ENCODE measurements around the gene VRK2.
A peak's percentile ranks its signal among the peaks of the same experiment; 100 is the strongest.

Gene VRK2

DNA sequence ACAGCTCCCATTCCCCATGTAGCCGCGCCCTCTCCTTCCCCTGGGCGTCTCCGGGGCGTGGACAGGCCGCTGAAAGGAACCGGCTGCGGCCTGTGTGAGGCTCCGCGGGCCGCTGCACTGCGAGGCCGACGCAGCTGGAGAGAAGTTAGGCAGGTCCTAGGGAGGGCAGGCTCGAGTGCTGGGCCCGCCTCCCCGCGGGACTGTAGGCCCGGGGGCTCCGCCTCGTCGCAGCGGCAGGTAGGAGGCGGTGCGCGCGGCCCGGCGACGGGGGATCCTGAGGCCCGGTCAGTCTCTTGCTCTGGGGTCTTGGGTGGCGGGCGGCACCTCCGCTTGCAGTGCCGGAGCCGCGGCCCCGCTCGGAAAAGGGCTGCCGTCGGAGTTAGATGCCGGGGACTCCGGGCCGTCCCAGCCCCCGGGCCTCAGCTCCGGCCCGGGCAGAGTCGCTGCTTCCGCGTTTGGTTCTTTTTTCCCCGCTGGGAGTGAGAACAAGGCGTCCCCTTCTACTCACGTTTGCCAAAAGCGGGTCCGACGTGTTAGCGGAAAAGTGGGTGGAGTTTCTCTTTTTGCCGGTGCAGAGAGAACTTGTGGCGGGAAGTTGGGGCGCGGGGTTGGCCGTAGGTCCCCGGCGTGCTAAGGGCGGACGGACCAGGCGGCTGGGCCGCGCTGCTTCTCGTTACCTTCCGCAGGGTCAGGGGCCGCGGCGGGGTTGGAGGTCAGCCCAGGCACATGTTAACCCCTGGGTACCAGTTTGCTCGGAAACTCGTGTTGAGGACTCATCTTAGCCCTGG is at the start of gene VRK2:
TSS of gene VRK2 (plus strand) at position 222 of the 788 bp plus-strand sequence. CDS start 2,026 bp downstream, outside the sequence.
- DNase-seq (ENCODE audit: low read depth in 2 of 2) = peak; percentile 54 to 58

DNA sequence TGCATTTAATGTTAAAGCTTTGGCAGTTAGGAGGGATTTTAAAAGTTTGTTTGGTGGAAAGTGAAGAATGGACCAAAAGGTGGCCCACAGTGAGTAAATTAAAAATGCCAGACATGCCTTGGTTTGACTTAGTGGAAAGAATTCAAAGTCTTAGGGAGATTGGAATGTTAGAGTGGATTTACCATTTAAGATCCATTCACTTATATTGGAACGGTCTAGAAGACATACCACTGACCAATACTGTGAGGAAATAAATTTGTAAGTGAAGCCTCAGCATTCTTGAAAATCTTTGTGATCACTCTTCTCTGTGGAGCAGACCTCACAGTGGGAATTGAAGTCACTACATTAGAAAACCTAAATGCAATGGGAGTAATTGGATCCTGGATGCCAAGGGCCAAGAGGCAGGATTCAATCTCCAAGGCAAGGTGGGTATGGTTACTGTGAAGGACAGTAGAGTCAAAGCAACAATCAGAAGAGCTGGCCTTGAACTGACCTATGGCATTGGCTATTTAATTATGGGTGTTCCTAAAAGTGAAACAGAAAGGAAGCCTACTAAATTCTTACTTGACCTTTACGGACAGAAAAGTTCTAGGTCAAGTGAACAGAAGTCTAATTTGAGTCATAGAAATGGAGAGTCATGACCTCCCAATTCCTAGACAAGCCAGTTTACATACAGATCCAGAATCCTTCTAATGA is 40.2 kb upstream of the VRK2 start:
- no peak for DNase-seq (ENCODE audit: low read depth in 2 of 2)

DNA sequence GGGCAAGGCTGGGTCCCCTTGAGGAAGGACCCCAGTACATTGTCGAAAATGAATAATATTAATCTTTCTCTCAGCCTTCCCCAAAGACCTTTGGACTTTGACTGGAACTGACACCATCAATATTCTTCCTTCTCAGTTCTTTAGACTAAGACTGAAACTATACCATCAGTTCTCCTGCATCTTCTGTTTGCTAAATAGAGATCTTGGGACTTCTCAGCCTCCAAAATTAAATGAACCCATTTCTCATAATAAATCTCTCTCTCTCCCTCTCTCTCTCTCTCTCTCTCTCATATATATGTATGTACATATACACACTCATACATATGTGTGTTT is 39.7 kb upstream of the VRK2 start:
- DNase-seq (ENCODE audit: low read depth in 2 of 2) = no peak

DNA sequence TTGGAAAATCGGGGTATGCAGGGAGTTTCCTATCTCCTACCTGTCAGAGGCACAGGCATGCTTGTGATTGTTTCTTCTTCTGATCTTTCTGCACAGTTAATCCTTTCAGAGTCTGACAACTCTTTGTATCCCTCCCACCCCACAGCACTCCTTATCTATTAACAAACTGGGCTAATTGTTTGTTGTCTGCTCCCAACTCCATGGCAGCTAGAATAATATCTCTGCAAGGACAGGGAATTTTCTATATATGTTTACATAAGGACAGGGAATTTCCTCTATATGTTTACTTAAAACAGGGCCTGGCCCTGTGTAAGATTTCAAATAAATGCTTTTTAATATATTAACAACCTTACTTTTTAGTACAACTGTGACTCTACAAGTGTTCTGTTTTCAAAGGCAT is 36.0 kb upstream of the VRK2 start:
- no peak for DNase-seq (ENCODE audit: low read depth in 2 of 2)

DNA sequence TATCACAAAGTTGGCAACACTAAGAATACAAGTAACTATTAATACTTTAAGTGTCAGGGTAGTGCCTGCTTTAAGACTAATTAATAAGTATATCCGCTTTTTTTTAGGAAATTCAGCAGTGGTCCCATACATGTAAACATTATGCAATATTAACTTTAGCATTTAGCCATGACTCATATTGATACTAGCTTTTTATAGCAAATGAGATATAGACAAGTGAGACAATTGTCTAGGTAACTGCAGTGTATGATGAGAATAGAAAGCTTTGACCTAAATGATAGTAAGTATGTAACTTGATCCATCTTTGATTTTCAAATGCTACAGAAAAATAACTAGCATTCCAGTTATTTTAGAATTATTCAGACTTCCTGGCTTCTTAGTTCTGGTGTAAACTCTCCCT is 27.4 kb upstream of the VRK2 start:
- DNase-seq (ENCODE audit: low read depth in 2 of 2) = no peak

DNA sequence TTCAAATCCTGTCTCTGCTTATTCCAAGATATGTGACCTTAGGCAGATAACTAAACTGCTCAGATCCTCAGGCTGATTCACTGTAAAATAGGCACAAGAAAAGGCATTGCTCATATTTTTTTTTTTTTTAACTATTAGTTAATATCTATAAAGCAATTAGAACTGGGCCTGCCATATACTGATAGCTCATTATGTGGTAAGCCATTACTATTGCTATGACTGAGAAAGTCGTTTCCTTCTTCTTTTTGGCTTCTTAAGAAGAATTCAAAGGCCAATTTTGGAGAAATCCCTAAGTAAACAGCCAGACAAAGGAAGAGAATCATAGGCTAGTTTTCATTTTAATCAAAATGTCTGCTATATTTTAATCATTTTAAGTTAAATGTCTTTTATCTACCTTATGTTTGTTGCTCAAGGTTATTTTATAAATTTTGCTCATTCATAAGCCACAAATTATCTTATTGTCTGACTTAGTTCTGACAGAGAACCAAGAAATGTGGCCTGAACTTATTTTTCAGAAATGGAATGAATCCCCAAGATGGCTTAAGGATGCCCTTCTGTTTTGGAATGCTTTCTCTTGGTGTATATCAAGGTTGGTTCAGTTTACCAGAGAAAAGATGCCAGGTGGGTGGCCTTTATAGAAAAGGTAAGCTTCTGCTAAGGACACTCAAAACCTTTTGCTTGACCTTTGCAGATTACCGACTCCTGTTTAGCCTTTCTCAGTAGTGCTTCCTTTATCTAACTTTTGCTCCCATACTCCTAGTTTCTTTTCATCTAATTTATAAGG is 21.3 kb upstream of the VRK2 start:
- DNase-seq (ENCODE audit: low read depth in 2 of 2) = no peak

DNA sequence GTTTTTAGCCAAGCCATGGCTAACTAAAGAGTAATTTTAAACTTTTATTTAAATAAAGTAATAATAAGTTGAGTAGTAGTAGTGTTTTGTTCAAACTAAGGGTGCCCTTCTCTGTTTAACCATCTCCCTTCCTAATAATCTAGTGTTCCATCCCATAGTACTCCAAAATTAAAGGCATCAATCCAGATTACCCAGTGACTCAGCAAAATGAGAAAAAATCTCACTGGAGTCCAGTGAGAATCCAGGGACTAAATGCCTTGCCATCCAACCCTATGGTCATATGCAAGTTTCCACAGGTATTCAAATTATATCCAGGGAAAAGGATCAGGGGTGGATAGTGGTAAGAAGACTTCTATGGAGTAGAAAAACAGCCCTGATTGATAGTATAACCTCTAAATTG is 19.6 kb upstream of the VRK2 start:
- DNase-seq (ENCODE audit: low read depth in 2 of 2) = no peak

DNA sequence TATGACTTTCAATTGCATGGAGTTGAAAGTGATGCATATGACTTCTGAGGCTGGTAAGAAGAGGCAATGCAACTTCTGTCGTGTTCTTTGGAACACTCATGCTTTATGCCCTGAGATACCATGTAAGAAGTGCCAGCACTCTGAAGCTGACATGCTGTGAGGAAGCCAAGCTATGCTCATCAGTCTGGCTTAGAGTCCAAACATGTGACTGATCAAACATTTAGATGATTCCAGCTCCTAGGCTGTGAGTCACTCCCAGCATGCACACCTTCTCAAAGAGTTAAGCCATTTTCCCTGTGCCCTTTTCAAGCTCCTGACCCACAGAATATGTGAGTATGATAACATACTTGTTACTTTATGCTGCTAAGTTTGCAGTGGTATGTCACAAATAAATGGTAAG is 15.8 kb upstream of the VRK2 start:
- no peak for DNase-seq (ENCODE audit: low read depth in 2 of 2)

DNA sequence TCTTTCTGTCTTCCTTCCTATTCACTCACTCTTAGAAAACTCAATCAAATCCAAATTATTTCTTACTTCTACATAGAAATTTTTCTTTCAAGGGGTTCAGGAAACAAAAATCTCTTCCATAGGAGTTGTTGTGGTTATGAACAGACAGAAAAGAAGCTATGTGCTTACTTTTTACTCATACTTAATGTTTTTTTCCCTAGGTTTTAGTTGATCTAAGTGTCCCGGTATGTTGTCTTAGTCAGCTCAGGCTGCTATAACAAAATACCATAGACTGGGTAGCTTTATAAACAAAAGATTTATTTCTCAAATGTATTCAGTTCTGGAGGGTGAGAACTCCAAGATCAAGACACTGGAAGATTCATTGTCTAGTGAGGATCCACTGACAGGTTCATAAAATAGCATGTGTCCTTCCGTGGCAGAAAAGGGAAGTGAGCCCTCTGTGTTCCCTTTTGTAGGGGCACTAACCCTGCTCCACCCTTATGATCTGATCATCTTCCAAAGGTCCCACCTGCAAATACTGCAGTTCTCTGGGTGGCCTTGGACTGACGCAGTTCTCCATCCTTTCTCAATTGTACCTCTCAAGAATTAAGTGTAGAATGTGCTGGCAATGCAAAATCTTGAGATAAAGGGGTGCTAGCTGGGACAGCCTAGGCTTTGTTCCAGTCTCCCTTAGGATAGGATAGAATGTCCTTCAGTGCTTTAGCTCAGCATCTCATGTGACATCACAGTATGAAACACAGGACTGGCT is 14.4 kb upstream of the VRK2 start:
- no peak for DNase-seq (ENCODE audit: low read depth in 2 of 2)

DNA sequence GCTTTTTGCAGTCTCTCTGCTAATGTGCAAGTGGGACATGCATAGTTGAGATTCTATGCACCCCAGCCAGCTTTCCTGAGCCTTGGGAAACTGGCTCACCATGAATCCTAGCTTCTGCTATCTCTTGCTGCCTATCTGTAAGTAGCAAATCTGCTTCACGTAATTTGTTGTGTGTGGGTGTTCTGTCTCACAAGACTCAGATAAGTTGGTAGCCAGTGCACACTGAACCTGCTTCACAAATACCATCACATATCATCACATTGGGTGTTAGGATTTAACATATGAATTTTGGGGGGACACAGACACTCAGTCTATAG is 13.9 kb upstream of the VRK2 start:
- no peak for DNase-seq (ENCODE audit: low read depth in 2 of 2)

DNA sequence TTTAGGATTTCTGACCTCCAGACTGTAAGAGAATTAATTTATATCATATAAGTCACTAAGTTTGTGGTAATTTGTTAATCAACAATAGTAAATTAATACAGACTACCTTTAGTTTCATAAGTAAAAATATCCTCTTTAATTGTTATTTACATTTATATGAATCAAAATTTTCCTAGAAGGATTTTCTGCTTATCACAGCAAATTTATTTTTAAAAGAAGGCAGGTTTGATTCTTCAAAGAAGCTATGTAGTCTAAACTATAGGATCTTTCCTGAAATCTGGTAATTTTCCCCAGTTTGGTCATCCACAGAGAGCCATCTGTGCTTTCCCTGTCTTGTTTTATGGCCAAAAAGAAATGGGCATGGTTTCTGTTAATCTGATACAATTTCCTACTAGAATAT is 13.1 kb upstream of the VRK2 start:
- no peak for DNase-seq (ENCODE audit: low read depth in 2 of 2)

DNA sequence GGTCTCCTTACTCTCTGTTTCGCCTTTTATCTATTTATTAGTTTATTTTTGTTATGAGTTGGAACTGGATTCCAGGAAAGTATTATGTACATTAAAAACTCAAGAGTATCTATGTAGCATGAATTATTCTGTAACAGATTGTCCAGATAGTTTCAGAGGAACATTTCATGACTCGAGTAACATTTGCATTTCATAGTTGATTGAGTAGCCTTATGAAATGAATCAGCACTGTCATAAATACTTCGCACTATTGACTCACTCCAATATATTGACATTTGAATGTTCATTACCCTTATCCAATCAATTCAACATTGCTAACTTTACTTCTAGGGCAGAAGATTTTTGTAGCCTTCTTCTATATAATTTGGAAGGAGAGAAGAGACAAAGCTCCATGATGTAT is 11.3 kb upstream of the VRK2 start:
- DNase-seq (ENCODE audit: low read depth in 2 of 2) = no peak

DNA sequence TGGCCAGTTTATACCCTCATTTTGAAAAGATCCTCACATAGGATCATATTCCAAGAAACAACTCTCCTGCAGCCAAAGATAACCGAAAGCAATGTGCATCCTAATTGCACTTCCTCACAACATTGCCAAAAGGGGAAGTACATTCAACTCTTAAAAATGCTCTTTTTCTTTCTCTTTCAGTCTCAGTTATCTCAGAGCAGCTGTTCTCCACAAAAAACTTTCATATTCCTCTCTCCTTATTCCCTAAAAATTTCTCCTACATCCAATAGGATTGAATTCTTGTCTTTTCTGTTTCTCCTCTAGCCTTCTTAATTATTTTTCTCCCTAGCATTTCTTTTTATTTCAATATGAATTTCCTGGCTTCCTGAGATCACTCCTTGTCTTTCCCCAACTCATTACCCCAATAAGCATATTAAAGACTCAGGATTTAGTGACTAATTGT is 7.4 kb upstream of the VRK2 start:
- DNase-seq (ENCODE audit: low read depth in 2 of 2) = no peak

DNA sequence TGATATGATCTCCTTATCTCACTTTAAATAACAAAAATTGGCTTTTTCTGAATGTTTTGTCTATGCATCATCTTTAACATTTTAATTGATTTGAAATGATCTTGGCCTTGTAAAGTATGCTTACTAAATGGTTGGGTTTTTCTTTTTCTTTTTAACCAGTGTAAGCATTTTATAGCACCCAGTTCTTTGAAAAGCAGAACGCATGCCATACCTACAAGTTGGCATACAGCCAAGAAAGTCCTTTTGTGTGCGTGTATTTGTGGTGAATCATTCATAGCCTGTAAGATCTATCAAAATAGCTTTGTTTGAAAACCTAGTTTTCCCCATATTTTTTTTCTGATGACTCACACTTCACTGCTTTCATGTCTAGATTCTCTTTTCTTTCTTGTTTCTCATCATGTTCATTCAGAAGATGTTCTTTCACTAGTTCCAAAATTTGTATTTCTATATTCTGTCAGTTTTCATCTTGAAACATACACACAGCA is 4.1 kb upstream of the VRK2 start:
- DNase-seq (ENCODE audit: low read depth in 2 of 2) = no peak

DNA sequence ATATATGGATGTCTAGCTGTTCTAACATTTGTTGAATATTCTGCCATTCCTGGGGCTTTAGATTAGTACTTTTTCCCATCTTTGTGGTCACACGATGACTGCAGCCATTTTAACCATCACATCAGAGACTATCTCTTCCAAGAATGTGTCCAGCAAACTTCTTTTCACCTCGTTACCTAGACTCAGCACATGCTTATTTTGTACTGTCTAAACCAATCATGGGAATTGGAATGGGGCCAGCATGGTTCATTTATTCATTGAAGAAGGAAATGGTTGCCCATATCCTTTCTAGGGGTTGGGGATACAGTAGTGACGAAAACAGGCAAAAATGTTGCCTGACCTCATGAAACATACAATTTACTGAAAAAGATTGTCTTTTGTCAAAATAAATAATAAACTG is 2.5 kb upstream of the VRK2 start:
- no peak for DNase-seq (ENCODE audit: low read depth in 2 of 2)

DNA sequence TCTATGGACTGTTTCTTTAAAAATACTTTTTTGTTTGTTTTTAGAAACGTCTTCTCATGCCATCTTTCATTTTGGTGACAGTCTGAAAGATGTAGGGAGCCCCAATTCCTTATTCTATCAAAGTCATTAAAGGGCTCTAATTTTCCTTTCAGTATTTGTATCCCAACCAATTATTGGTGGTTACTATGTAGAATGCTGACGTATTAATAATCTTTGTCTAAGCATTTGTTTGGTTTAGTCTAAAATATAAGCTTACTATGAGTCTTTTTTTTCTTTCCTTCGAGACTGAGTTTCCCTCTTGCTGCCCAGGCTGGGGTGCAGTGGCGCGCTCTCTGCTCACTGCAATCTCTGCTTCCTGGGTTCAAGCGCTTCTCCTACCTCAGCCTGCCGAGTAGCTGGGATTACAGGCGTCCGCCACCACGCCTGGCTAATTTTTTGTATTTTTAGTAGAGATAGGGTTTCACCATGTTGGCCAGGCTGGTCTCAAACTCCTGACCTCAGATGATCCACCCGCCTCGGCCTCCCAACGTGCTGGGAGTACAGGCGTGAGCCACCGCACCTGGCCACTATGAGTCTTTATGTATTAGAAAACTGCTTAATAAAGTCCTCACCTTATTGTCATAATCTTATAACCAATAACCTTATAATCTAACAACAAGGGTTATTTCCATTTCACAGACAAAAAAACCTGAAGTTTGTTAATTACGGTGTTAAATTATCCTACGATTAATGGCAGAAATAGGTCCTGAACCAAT is 849 bp upstream of the VRK2 start:
- DNase-seq (ENCODE audit: low read depth in 2 of 2) = no peak

DNA sequence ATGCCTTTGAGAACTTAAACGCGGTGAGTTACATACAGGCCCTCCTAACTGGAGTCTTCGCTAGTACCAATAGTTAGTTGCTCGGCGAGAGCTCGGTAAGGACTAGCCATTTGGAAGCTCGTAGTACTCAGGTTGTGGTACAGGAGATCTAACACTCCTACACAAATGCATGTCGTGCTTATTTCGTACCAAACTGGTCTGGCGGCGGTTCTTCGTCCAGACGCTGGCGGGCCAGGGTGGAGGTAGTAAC is 346 bp upstream of the VRK2 start:
- DNase-seq (ENCODE audit: low read depth in 2 of 2) = no peak

DNA sequence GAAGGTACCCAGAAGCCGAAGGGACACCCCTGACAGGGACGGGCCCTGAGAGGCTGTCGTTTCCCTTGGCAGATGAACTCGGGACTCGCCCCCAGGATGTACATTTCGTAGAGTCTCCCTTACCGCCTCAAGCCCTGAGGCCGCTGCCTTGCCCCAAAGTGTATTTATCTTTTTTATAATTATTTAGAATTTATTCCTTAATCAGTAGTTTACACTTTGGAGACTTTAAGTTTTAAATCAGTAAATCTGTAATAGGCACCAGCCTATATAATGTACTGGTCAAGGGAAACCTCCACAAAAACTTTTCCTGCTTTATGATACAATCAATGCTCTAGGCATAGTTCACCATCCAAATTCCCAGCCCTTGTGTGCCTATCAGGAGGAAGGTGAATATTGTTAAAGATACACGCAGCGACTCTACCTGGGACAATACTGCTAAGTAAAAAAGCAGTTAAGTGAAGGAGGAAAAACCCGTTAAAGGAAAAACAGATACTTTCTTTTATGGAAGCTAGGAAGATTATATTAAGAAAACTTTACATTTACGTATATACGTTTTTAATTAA is 848 bp downstream of the VRK2 start:
- DNase-seq (ENCODE audit: low read depth in 2 of 2) = no peak

DNA sequence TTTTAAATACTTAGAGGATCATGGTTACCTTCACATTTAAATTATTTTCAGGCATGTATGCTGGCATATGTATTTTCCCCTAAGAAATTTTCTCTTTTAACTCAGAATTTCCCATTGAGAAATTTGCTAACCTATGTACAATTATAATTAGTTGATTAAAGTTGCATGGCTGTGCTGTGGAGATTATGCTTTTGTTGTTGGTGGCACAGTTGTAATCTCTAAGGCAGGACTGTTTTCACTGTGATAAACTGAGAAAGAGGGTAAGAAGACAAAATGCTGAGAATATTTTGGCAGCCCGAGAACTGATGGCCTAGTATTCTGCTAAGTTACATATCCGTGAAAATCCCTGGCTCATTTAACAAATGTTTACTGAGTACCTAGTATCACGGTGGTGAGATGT is 1.4 kb downstream of the VRK2 start:
- no peak for DNase-seq (ENCODE audit: low read depth in 2 of 2)

DNA sequence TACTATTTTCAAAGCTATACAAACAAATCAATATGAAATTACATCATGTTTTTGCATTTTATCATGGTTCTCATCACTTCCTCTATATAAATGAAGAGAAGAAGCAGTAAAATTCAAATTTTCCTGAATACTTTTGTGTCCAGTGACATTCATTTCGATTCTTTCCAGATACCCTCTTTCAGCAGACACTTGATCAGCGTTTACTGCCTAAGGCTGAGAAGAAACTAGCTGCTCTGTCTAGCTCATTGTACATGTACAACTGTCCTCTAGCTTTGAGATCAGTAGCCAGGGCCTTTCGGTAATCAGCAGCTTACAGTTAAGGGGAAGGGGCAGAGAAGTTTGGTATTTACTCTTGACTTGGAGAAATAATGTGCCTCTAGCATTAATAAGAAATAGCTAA is 4.8 kb downstream of the VRK2 start:
- no peak for DNase-seq (ENCODE audit: low read depth in 2 of 2)

DNA sequence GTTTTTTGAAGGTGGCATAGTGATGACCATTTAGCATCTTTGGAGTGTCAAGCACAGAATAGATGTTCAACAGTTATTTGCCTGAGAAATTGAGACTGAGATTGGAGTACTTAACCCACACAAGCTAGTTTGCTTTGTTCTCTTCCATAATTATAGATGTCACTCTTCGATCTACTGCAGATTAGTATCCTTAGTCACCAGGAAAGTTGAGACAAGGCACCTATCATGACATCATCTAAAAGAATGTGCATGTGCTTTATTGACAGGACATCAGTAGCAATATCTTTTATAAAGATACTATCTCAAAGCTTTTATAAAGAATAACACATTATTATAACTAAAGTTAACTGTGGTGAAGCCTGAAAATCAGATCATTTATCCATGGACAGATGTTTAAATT is 6.4 kb downstream of the VRK2 start:
- no peak for DNase-seq (ENCODE audit: low read depth in 2 of 2)
